ENCODE measurements around the gene PRLH. TPM values are rescaled to one million over a fixed set of nuclear protein-coding genes. Genes with fewer than 3 reads are reported as not detected.

The PRLH gene
- total and polyA plus RNA-seq, 12 donors: not detected

- Histone ChIP-seq H3K9me3 (no peaks in the 10 kb centered on the region), H3K4me3 (no peak overlapping the region), H3K36me3 (peaks cover 0 to 33% (median 0%) of the 10 kb centered on the region in 9 donors), H3K27me3 (no peaks in the 10 kb centered on the region), H3K4me1 (peaks cover 7 to 23% (median 16%) of the 10 kb centered on the region in 9 donors), H3K27ac (no peak overlapping the region)
- no peak for TF ChIP-seq CTCF (IDR thresholded peaks at IDR 0.05)
- ATAC-seq (no peak), DNase-seq (no peak)
- 88 to 94% methylated on average over 9 of the region's 9 CpGs for WGBS, 2 donors
- intact Hi-C loops (cut with DNase I): no loop called here
Observed at GRCh38 chr2:237536617-237537016, 29.8 kb upstream of the PRLH start.

- Histone ChIP-seq H3K36me3 (peaks cover 0 to 27% (median 0%) of the 10 kb centered on the region in 9 donors), H3K4me1 (peaks cover 7 to 23% (median 16%) of the 10 kb centered on the region in 9 donors), H3K9me3 (no peaks in the 10 kb centered on the region), H3K27ac (no peak overlapping the region), H3K27me3 (no peaks in the 10 kb centered on the region), H3K4me3 (no peak overlapping the region)
- TF ChIP-seq CTCF (IDR thresholded peaks at IDR 0.05): no peak
- intact Hi-C loops (cut with DNase I): no loop called here
- DNase-seq: no peak
- no peak for ATAC-seq
- 78 to 81% methylated on average over 29 of the region's 29 CpGs for WGBS, 2 donors
Observed at GRCh38 chr2:237538001-237538720, 28.2 kb upstream of the PRLH start.

GRCh38 chr2:237538901-237539300 is 27.5 kb upstream of the PRLH start:
- Histone ChIP-seq H3K27ac (no peak overlapping the region), H3K27me3 (no peaks in the 10 kb centered on the region), H3K9me3 (no peaks in the 10 kb centered on the region), H3K36me3 (peaks cover 0 to 25% (median 0%) of the 10 kb centered on the region in 9 donors), H3K4me1 (peaks cover 7 to 23% (median 16%) of the 10 kb centered on the region in 9 donors), H3K4me3 (no peak overlapping the region)
- 91 to 96% methylated on average over 18 of the region's 18 CpGs for WGBS, 2 donors
- no peak for DNase-seq
- no peak for TF ChIP-seq CTCF (IDR thresholded peaks at IDR 0.05)
- ATAC-seq: no peak
- intact Hi-C loops (cut with DNase I): no loop called here

GRCh38 chr2:237539681-237540080 is 26.7 kb upstream of the PRLH start:
- Histone ChIP-seq H3K4me1 (peaks cover 7 to 23% (median 16%) of the 10 kb centered on the region in 9 donors), H3K27me3 (no peaks in the 10 kb centered on the region), H3K9me3 (no peaks in the 10 kb centered on the region), H3K27ac (no peak overlapping the region), H3K36me3 (peaks cover 0 to 19% (median 0%) of the 10 kb centered on the region in 9 donors), H3K4me3 (no peak overlapping the region)
- 54 to 55% methylated on average over 6 of the region's 6 CpGs for WGBS, 2 donors
- TF ChIP-seq CTCF (IDR thresholded peaks at IDR 0.05): no peak
- ATAC-seq (peak in 5 of 8 donors; percentile 27 to 69 (median 43)), DNase-seq (no peak)
- intact Hi-C loops (cut with DNase I): no loop called here
